ENCODE measurements around the gene CHMP1B.
"Not testable (repeated sequence)": the region's sequence is repeated elsewhere in the genome, so short reads cannot be mapped to it uniquely, and the experiment has no call there.

The CHMP1B gene

GRCh38 chr18:11871501-11871900, 20.3 kb downstream of the CHMP1B start:
- DNase-seq (ENCODE audit: low read depth): no peak

GRCh38 chr18:11872479-11873136, 21.4 kb downstream of the CHMP1B start:
- DNase-seq (ENCODE audit: low read depth): no peak

GRCh38 chr18:11873670-11874340, 22.6 kb downstream of the CHMP1B start:
- no peak for DNase-seq (ENCODE audit: low read depth)

GRCh38 chr18:11874676-11875075, 23.5 kb downstream of the CHMP1B start:
- DNase-seq (ENCODE audit: low read depth): no peak

GRCh38 chr18:11877497-11878135, 26.4 kb downstream of the CHMP1B start:
- DNase-seq (ENCODE audit: low read depth): no peak

GRCh38 chr18:11880586-11881304, 29.5 kb downstream of the CHMP1B start:
- DNase-seq (ENCODE audit: low read depth): no peak

GRCh38 chr18:11882636-11883035, 31.4 kb downstream of the CHMP1B start:
- DNase-seq (ENCODE audit: low read depth): no peak

- DNase-seq (ENCODE audit: low read depth): no peak
These were observed 31.9 kb downstream of the CHMP1B start for GRCh38 chr18:11883153-11883552.

- no peak for DNase-seq (ENCODE audit: low read depth)
These were observed 33.3 kb downstream of the CHMP1B start for GRCh38 chr18:11884396-11885030.

- DNase-seq (ENCODE audit: low read depth): no peak
These were observed 34.2 kb downstream of the CHMP1B start for GRCh38 chr18:11885278-11885947.

- DNase-seq (ENCODE audit: low read depth): no peak
These were observed 35.4 kb downstream of the CHMP1B start for GRCh38 chr18:11886577-11887110.

- no peak for DNase-seq (ENCODE audit: low read depth)
These were observed 36.3 kb downstream of the CHMP1B start for GRCh38 chr18:11887328-11888128.

GRCh38 chr18:11888726-11889125, 37.5 kb downstream of the CHMP1B start:
- no peak for DNase-seq (ENCODE audit: low read depth)

GRCh38 chr18:11889284-11889683, 38.1 kb downstream of the CHMP1B start:
- DNase-seq (ENCODE audit: low read depth): no peak

GRCh38 chr18:11891737-11892136, 40.5 kb downstream of the CHMP1B start:
- DNase-seq (ENCODE audit: low read depth): no peak

- not testable (repeated sequence) for DNase-seq (ENCODE audit: low read depth)
These were observed 41.2 kb downstream of the CHMP1B start for GRCh38 chr18:11892438-11892837.

- no peak for DNase-seq (ENCODE audit: low read depth)
These were observed 46.6 kb downstream of the CHMP1B start for GRCh38 chr18:11897781-11898180.

GRCh38 chr18:11899063-11899462, 47.9 kb downstream of the CHMP1B start:
- no peak for DNase-seq (ENCODE audit: low read depth)

GRCh38 chr18:11901826-11902438, 50.7 kb downstream of the CHMP1B start:
- DNase-seq (ENCODE audit: low read depth): no peak

All from stimulated activated CD8-positive, alpha-beta memory T cell treated with anti-CD3 and anti-CD28 coated beads, Interleukin-7, amount 100 ng/mL, for 24 hours (primary cell).